Ecto neural progenitor cell (in vitro differentiated cells): ENCODE data around the gene FRMD4A.
"Not testable (repeated sequence)": the region's sequence is repeated elsewhere in the genome, so short reads cannot be mapped to it uniquely, and the experiment has no call there.

Source experiments
- DNase-seq: peaks from one replicate; pipeline ENCODE4 v3.0.0-alpha.2; 2018; ENCODE audit warnings: low spot score

Gene FRMD4A

GRCh38 chr10:13950543-13950939, 380.2 kb downstream of the FRMD4A start:
- DNase-seq = no peak

- no peak for DNase-seq
These were observed 380.7 kb downstream of the FRMD4A start for GRCh38 chr10:13949844-13950542.

GRCh38 chr10:13946209-13946460, 384.6 kb downstream of the FRMD4A start:
- DNase-seq = no peak

- no peak for DNase-seq
These were observed 385.1 kb downstream of the FRMD4A start for GRCh38 chr10:13945390-13946208.

GRCh38 chr10:13944823-13945222, 385.9 kb downstream of the FRMD4A start:
- DNase-seq = no peak

GRCh38 chr10:13943735-13944398, 386.9 kb downstream of the FRMD4A start:
- no peak for DNase-seq

GRCh38 chr10:13942035-13942434, 388.7 kb downstream of the FRMD4A start:
- no peak for DNase-seq

GRCh38 chr10:13939391-13939790, 391.3 kb downstream of the FRMD4A start:
- no peak for DNase-seq

GRCh38 chr10:13938950-13939349, 391.8 kb downstream of the FRMD4A start:
- no peak for DNase-seq

GRCh38 chr10:13936826-13937225, 393.9 kb downstream of the FRMD4A start:
- DNase-seq = no peak

- no peak for DNase-seq
These were observed 400.6 kb downstream of the FRMD4A start for GRCh38 chr10:13930120-13930519.

GRCh38 chr10:13928451-13928850, 402.3 kb downstream of the FRMD4A start:
- DNase-seq = no peak

- no peak for DNase-seq
These were observed 404.5 kb downstream of the FRMD4A start for GRCh38 chr10:13925971-13926780.

- no peak for DNase-seq
These were observed 406.5 kb downstream of the FRMD4A start for GRCh38 chr10:13924040-13924725.

- no peak for DNase-seq
These were observed 408.1 kb downstream of the FRMD4A start for GRCh38 chr10:13922586-13922985.

GRCh38 chr10:13921941-13922340, 408.8 kb downstream of the FRMD4A start:
- no peak for DNase-seq

- DNase-seq = not testable (repeated sequence)
These were observed 409.6 kb downstream of the FRMD4A start for GRCh38 chr10:13921131-13921530.

- DNase-seq = no peak
These were observed 410.3 kb downstream of the FRMD4A start for GRCh38 chr10:13920465-13920864.

- no peak for DNase-seq
These were observed 410.7 kb downstream of the FRMD4A start for GRCh38 chr10:13920031-13920430.

- no peak for DNase-seq
These were observed 412.9 kb downstream of the FRMD4A start for GRCh38 chr10:13917791-13918190.

GRCh38 chr10:13916384-13916947, 414.3 kb downstream of the FRMD4A start:
- DNase-seq = no peak
